Measurements from ENCODE around the gene TIMM8A.

The TIMM8A gene

GRCh38 chrX:101383679-101384205 is 35.2 kb upstream of the TIMM8A start:
- Histone ChIP-seq H3K4me3 (ENCODE audit: low read length) (no peak overlapping the region), H3K27me3 (ENCODE audit: control insufficient read depth, insufficient read depth, low read length) (no peaks in the 10 kb centered on the region), H3K9ac (ENCODE audit: low read length) (no peak overlapping the region), H3K4me1 (ENCODE audit: control insufficient read depth, insufficient read depth, low read length) (no peaks in the 10 kb centered on the region), H3K36me3 (ENCODE audit: control insufficient read depth, insufficient read depth, low read length) (no peaks in the 10 kb centered on the region), H3K27ac (ENCODE audit: low read depth, low read length) (no peak overlapping the region)

DNA sequence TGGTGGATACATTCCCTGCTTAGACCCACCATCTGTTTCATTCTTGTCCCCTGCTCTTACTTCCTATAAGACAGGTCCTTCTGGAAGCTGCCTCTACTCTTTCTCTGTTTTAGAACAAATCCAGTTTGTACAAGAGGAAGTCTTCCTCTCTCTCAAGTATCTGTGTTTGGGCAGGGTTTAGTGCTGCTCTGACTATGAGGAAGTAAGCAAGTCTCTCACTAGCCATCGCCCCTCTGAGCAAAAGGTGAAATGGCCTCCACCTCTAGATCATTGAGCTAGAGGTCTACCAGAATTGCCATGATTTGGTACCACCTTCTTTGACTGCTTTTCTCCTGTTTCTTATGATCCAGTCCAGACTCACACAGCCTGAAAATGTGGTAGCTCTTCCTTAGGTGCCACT is 29.0 kb upstream of the TIMM8A start:
- no peak overlapping the region for H3K27ac ChIP-seq (ENCODE audit: low read depth, low read length)
- no peak overlapping the region for H3K4me3 ChIP-seq (ENCODE audit: low read length)
- H3K27me3 ChIP-seq (ENCODE audit: control insufficient read depth, insufficient read depth, low read length), result peaks cover 3% of the 10 kb centered on the region
- H3K9ac ChIP-seq (ENCODE audit: low read length), result no peak overlapping the region
- H3K4me1 ChIP-seq (ENCODE audit: control insufficient read depth, insufficient read depth, low read length), result no peaks in the 10 kb centered on the region
- H3K36me3 ChIP-seq (ENCODE audit: control insufficient read depth, insufficient read depth, low read length), result no peaks in the 10 kb centered on the region

- H3K4me1 ChIP-seq (ENCODE audit: control insufficient read depth, insufficient read depth, low read length), result no peaks in the 10 kb centered on the region
- no peaks in the 10 kb centered on the region for H3K27me3 ChIP-seq (ENCODE audit: control insufficient read depth, insufficient read depth, low read length)
- no peaks in the 10 kb centered on the region for H3K36me3 ChIP-seq (ENCODE audit: control insufficient read depth, insufficient read depth, low read length)
- H3K9ac ChIP-seq (ENCODE audit: low read length), result no peak overlapping the region
- no peak overlapping the region for H3K27ac ChIP-seq (ENCODE audit: low read depth, low read length)
- no peak overlapping the region for H3K4me3 ChIP-seq (ENCODE audit: low read length)
Observed at GRCh38 chrX:101370888-101371504, 22.5 kb upstream of the TIMM8A start.

- Histone ChIP-seq H3K9ac (ENCODE audit: low read length) (no peak overlapping the region), H3K36me3 (ENCODE audit: control insufficient read depth, insufficient read depth, low read length) (no peaks in the 10 kb centered on the region), H3K4me3 (ENCODE audit: low read length) (no peak overlapping the region), H3K4me1 (ENCODE audit: control insufficient read depth, insufficient read depth, low read length) (no peaks in the 10 kb centered on the region), H3K27me3 (ENCODE audit: control insufficient read depth, insufficient read depth, low read length) (no peaks in the 10 kb centered on the region), H3K27ac (ENCODE audit: low read depth, low read length) (no peak overlapping the region)
Observed at GRCh38 chrX:101369687-101370086, 21.1 kb upstream of the TIMM8A start.

DNA sequence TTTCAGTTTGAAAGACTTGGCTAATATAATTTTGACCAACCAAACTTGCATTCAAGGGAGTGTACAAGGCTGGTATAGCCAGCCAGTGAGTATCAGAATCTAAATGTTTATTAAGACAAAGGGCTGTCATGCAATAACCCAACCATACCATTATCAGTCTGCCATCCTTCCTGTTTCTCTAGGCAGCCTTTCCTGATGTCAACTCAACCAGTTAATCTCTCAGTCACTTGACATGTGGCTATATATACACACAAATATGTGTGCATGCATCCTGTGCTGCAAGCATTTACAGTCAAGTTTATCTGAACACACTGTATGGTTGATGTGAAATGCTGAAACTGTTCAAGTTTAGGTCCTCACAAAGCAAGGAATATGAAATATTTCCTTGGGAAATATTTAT is 20.3 kb upstream of the TIMM8A start:
- Histone ChIP-seq H3K9ac (ENCODE audit: low read length) (no peak overlapping the region), H3K27me3 (ENCODE audit: control insufficient read depth, insufficient read depth, low read length) (no peaks in the 10 kb centered on the region), H3K4me3 (ENCODE audit: low read length) (no peak overlapping the region)

DNA sequence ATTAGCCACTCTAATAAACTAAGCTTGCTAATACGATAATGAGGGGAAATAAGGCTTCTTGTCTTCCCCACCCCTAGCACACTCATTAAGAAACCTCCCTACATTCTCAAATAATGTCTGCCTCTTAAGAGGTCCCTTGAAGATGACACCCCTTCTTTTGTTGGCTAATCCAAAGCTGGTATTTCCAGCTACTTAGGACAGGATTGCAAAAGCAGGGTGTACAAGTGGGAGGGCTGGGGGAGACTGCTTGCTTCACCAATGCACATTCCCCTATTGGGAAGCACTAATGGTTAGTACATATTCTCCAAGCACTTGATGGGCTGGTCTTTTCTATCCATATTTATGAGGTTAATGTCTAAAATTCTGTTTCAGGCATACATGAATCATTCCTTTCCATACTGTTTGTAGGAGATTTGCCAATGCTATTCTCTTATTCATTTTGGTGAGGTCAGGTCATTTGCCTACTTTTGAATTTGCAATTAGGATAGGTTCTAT is 16.8 kb upstream of the TIMM8A start:
- Histone ChIP-seq H3K27ac (ENCODE audit: low read depth, low read length) (no peak overlapping the region), H3K9ac (ENCODE audit: low read length) (no peak overlapping the region), H3K4me3 (ENCODE audit: low read length) (no peak overlapping the region), H3K27me3 (ENCODE audit: control insufficient read depth, insufficient read depth, low read length) (peaks cover 2% of the 10 kb centered on the region), H3K36me3 (ENCODE audit: control insufficient read depth, insufficient read depth, low read length) (no peaks in the 10 kb centered on the region), H3K4me1 (ENCODE audit: control insufficient read depth, insufficient read depth, low read length) (no peaks in the 10 kb centered on the region)

More for the DNA sequence above, 20.3 kb upstream of the TIMM8A start:
- H3K27ac ChIP-seq (ENCODE audit: low read depth, low read length), result no peak overlapping the region
- no peaks in the 10 kb centered on the region for H3K36me3 ChIP-seq (ENCODE audit: control insufficient read depth, insufficient read depth, low read length)
- H3K4me1 ChIP-seq (ENCODE audit: control insufficient read depth, insufficient read depth, low read length), result no peaks in the 10 kb centered on the region

- Histone ChIP-seq H3K4me3 (ENCODE audit: low read length) (no peak overlapping the region), H3K4me1 (ENCODE audit: control insufficient read depth, insufficient read depth, low read length) (no peaks in the 10 kb centered on the region), H3K36me3 (ENCODE audit: control insufficient read depth, insufficient read depth, low read length) (no peaks in the 10 kb centered on the region), H3K27ac (ENCODE audit: low read depth, low read length) (no peak overlapping the region), H3K9ac (ENCODE audit: low read length) (no peak overlapping the region), H3K27me3 (ENCODE audit: control insufficient read depth, insufficient read depth, low read length) (peaks cover 2% of the 10 kb centered on the region)
Observed at GRCh38 chrX:101362757-101363156, 14.2 kb upstream of the TIMM8A start.

DNA sequence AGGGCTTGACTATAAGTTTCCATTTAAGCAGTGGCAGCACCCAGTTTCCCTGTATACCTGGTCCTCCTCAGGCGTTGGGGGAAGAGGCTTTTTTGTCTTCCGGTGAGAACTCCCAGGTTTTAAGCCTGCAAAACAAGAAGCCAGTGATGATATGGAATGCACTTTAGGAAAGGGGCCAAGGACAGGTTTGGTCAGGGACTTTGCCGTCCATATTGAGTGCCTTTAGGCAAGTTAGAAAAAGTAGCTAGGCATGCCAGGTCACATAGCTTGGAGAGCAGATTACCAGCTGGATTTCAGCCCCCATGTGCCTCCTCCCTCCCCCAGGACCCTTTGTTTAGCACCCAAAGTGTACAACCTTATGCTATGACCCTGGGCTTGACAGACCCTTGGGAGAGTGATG is 13.6 kb upstream of the TIMM8A start:
- Histone ChIP-seq H3K27ac (ENCODE audit: low read depth, low read length) (no peak overlapping the region), H3K36me3 (ENCODE audit: control insufficient read depth, insufficient read depth, low read length) (no peaks in the 10 kb centered on the region), H3K4me3 (ENCODE audit: low read length) (no peak overlapping the region), H3K27me3 (ENCODE audit: control insufficient read depth, insufficient read depth, low read length) (peaks cover 2% of the 10 kb centered on the region), H3K4me1 (ENCODE audit: control insufficient read depth, insufficient read depth, low read length) (no peaks in the 10 kb centered on the region), H3K9ac (ENCODE audit: low read length) (no peak overlapping the region)

GRCh38 chrX:101360390-101360789 is 11.8 kb upstream of the TIMM8A start:
- Histone ChIP-seq H3K27ac (ENCODE audit: low read depth, low read length) (no peak overlapping the region), H3K4me3 (ENCODE audit: low read length) (no peak overlapping the region), H3K4me1 (ENCODE audit: control insufficient read depth, insufficient read depth, low read length) (no peaks in the 10 kb centered on the region), H3K27me3 (ENCODE audit: control insufficient read depth, insufficient read depth, low read length) (peaks cover 4% of the 10 kb centered on the region), H3K36me3 (ENCODE audit: control insufficient read depth, insufficient read depth, low read length) (no peaks in the 10 kb centered on the region), H3K9ac (ENCODE audit: low read length) (no peak overlapping the region)

DNA sequence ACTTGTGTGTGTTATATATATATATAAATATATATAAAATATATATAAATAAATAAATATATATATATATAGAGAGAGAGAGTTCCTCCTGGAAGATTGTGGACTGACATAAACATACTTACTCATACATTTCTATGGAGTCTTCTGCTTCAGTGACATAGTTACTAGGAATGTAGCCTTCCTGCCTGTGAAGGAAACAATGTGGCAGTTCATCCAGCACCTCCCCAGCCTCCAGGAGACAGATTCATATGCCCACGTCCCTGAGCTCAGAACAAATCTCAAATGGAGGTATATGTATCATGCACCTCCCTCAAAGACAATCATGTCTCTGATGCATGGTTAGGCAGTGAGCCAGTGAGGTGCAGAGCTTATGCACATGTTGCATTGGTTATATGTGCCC is 11.4 kb upstream of the TIMM8A start:
- no peak overlapping the region for H3K4me3 ChIP-seq (ENCODE audit: low read length)
- H3K27ac ChIP-seq (ENCODE audit: low read depth, low read length), result no peak overlapping the region
- H3K4me1 ChIP-seq (ENCODE audit: control insufficient read depth, insufficient read depth, low read length), result no peaks in the 10 kb centered on the region
- H3K9ac ChIP-seq (ENCODE audit: low read length), result no peak overlapping the region
- peaks cover 4% of the 10 kb centered on the region for H3K27me3 ChIP-seq (ENCODE audit: control insufficient read depth, insufficient read depth, low read length)
- H3K36me3 ChIP-seq (ENCODE audit: control insufficient read depth, insufficient read depth, low read length), result no peaks in the 10 kb centered on the region

DNA sequence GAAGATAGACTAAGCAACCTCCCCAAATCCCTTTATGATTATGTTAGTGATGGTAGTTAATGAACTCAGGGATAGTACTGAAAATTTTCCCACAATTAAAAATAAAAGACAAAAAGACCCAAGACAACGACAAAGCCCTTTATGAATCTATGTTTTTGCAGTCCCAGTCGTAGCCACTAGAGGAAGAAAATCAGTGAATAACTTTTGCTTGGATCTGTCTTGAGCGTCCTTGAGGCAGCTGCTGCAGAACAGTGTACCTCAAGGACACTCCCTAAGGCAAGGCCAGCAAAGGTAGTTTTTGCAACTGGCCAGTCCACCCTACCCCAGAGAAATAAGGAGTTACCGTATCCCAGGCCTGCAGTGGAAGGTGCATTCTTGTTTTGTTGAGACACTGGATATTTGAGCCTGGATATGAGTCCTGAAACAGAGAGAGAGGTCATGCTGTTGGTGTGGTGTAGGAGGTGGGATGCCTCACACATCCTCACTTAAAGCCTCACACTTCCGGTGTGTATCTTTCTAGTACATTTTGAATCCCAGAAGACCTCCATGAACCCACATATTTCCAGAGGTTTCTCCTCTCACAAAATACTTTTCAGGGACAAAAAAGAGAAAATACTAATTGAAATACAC is 8.7 kb upstream of the TIMM8A start:
- no peak overlapping the region for H3K27ac ChIP-seq (ENCODE audit: low read depth, low read length)
- peaks cover 2% of the 10 kb centered on the region for H3K27me3 ChIP-seq (ENCODE audit: control insufficient read depth, insufficient read depth, low read length)
- H3K9ac ChIP-seq (ENCODE audit: low read length), result no peak overlapping the region
- H3K4me3 ChIP-seq (ENCODE audit: low read length), result no peak overlapping the region
- H3K36me3 ChIP-seq (ENCODE audit: control insufficient read depth, insufficient read depth, low read length), result no peaks in the 10 kb centered on the region
- H3K4me1 ChIP-seq (ENCODE audit: control insufficient read depth, insufficient read depth, low read length), result no peaks in the 10 kb centered on the region

GRCh38 chrX:101349193-101349562 is 636 bp upstream of the TIMM8A start:
- no peaks in the 10 kb centered on the region for H3K4me1 ChIP-seq (ENCODE audit: control insufficient read depth, insufficient read depth, low read length)
- H3K4me3 ChIP-seq (ENCODE audit: low read length), result peak overlapping the region; percentile 86
- no peak overlapping the region for H3K9ac ChIP-seq (ENCODE audit: low read length)
- H3K36me3 ChIP-seq (ENCODE audit: control insufficient read depth, insufficient read depth, low read length), result no peaks in the 10 kb centered on the region
- no peaks in the 10 kb centered on the region for H3K27me3 ChIP-seq (ENCODE audit: control insufficient read depth, insufficient read depth, low read length)
- no peak overlapping the region for H3K27ac ChIP-seq (ENCODE audit: low read depth, low read length)

Measured in rectal smooth muscle tissue (tissue), 1 donor.